GM12801 (cell line): ENCODE results near the gene TBC1D1.

Experiments
- CTCF ChIP-seq: IDR thresholded peaks from one replicate; pipeline ENCODE4 v1.5.1; 2011; ENCODE audit warnings: control low read depth; ENCODE audit not compliant: insufficient read length; ENCODE audit errors: extremely low read depth

Gene TBC1D1

GRCh38 chr4:37902212-37902611 is 11.3 kb downstream of the TBC1D1 start:
- TF ChIP-seq CTCF, result no peak

GRCh38 chr4:37902738-37903693 is 12.1 kb downstream of the TBC1D1 start:
- TF ChIP-seq CTCF, result no peak

DNA sequence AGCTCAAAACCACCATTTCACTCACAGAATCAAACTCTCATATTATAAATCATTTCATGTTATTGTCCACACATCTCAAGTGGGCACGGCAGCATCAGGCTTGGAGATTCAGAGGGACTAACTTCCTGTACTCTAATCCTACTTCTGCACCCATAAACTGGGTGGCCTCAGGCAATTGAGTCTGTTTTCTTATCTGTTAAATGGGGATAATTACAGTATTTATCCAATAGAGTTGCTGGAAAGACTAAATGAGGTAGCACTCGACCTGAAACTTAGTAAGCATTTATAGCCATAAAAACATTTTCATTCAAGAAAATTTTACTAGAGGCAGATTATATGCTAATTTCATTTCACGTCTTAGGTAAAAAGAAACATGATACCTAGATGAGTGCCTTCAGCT is 13.0 kb downstream of the TBC1D1 start:
- no peak for TF ChIP-seq CTCF

DNA sequence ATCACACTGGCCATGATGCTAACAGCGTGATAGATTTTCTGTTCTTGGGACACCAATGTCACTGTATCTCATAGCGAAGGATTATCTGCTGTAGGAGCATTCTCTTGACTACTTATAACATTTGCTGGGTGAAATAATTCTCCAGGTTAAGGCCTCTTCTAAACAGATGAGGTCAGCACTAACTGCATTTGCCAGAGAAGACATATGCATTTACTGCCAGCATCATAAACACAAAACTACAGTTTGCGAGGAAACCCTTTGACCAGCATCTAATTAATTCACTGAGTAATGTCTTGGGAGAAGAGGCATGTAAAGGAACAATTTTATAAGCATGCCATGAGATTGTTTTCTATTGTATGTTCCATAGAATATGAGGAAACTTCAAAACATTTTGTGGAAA is 13.9 kb downstream of the TBC1D1 start:
- TF ChIP-seq CTCF, result no peak

- TF ChIP-seq CTCF, result no peak
Measured at GRCh38 chr4:37905533-37906169, 14.8 kb downstream of the TBC1D1 start.

DNA sequence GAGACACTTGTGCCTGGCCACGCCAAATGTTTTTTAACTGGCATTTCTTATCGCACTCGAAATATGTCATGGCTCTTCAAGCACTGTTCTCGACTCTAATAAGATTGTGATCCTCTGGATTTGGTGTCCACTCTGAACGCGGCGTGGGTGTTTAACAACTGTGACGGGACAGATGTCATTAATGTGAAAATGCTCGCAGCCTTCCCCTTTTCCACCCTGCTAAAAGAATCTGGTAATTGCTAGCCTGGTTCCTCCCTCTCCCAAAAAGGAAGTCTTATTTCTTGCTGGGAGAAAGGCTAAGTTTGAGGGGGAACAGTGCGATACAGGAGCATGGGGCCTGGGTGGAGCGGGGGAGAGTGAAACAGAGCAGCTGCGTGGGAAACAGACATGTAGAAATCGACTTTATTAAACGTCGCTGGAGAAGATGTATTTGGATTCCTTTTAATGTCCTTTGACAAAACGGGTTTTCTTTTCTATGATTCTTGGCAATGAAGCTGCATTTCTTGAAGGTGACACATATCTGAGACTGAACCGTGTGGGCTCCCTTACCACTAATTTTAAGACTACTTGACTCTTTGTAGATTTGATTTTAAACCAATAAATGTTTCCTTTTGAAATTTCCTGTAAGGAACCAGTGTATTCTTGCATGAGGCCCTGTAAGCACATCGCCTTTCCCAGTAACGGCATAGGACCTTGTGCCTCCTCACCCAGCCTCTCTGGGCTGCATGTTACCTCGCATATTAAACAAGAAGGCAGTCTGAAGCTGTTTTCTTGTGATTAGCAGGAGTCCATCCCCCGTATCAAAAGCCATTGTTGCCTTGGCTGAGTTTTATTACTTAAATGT is 17.8 kb downstream of the TBC1D1 start:
- TF ChIP-seq CTCF, result no peak
